DOHH2 (cell line): ENCODE measurements around the gene SPOCK1.

Source experiments
- H3F3A ChIP-seq: fragments of 200-600 bp; sonication (generic), shearing (Covaris generic); 2 replicates; pipeline ENCODE4 v1.6.0; 2016; ENCODE audit warnings: antibody characterized with exemption, mild to moderate bottlenecking; ENCODE audit not compliant: control insufficient read depth, insufficient read depth
- H3K27ac ChIP-seq: fragments of 200-600 bp; sonication (generic); 2 replicates; pipeline ENCODE4 v1.5.1; 2014; ENCODE audit warnings: low read depth, mild to moderate bottlenecking, low read length, moderate library complexity
- H3K27me3 ChIP-seq: fragments of 200-600 bp; sonication (generic); 2 replicates; pipeline ENCODE4 v1.6.1; 2014; ENCODE audit warnings: mild to moderate bottlenecking, low read length, mixed read lengths; ENCODE audit not compliant: control insufficient read depth
- H3K36me3 ChIP-seq: fragments of 200-600 bp; sonication (generic); 2 replicates; pipeline ENCODE4 v1.6.1; 2014; ENCODE audit warnings: mild to moderate bottlenecking, low read length, moderate library complexity, mixed read lengths; ENCODE audit not compliant: control insufficient read depth
- H3K4me1 ChIP-seq: fragments of 200-600 bp; sonication (generic); 2 replicates; pipeline ENCODE4 v1.6.1; 2014; ENCODE audit warnings: mild to moderate bottlenecking, low read length, mixed read lengths; ENCODE audit not compliant: control insufficient read depth
- H3K4me2 ChIP-seq: fragments of 200-600 bp; sonication (generic); 2 replicates; pipeline ENCODE4 v1.6.0; 2014; ENCODE audit warnings: mild to moderate bottlenecking, low read length, moderate library complexity
- H3K4me3 ChIP-seq: fragments of 200-600 bp; sonication (generic); 2 replicates; pipeline ENCODE4 v1.5.1; 2014; ENCODE audit warnings: mild to moderate bottlenecking, low read length, mixed read lengths
- H3K79me2 ChIP-seq: fragments of 200-600 bp; sonication (generic); 2 replicates; pipeline ENCODE4 v1.6.1; 2014; ENCODE audit warnings: mild to moderate bottlenecking, low read length, mixed read lengths; ENCODE audit not compliant: control insufficient read depth
- H3K9me2 ChIP-seq: fragments of 200-600 bp; sonication (generic); replicated peaks from 2 replicates; pipeline ENCODE4 v1.6.1; 2014; ENCODE audit warnings: mild to moderate bottlenecking, low read length, mixed read lengths; ENCODE audit not compliant: control insufficient read depth
- H3K9me3 ChIP-seq: fragments of 200-600 bp; sonication (generic); 2 replicates; pipeline ENCODE4 v1.6.1; 2014; ENCODE audit warnings: antibody characterized with exemption, low read length, mixed read lengths; ENCODE audit not compliant: control insufficient read depth, insufficient read depth
- H4K20me1 ChIP-seq: fragments of 200-600 bp; sonication (generic); 2 replicates; pipeline ENCODE4 v1.6.0; 2014; ENCODE audit warnings: low read depth, mild to moderate bottlenecking, antibody characterized with exemption, low read length, moderate library complexity; ENCODE audit not compliant: control insufficient read depth, insufficient read depth
- EZH2phosphoT487 ChIP-seq: fragments of 200-600 bp; sonication (generic); IDR thresholded peaks from 2 replicates; pipeline ENCODE4 v1.6.1; 2017; ENCODE audit warnings: borderline replicate concordance, mild to moderate bottlenecking, antibody characterized with exemption, low read length, moderate library complexity, mixed read lengths
- TF ChIP-seq, protein P1 (sequence below): fragments of 200-600 bp; sonication (generic); IDR thresholded peaks from one replicate; pipeline ENCODE4 v1.5.1; 2014; ENCODE audit warnings: antibody characterized with exemption, mild to moderate bottlenecking, low read depth, low read length; ENCODE audit not compliant: poor library complexity, severe bottlenecking

The SPOCK1 gene

DNA sequence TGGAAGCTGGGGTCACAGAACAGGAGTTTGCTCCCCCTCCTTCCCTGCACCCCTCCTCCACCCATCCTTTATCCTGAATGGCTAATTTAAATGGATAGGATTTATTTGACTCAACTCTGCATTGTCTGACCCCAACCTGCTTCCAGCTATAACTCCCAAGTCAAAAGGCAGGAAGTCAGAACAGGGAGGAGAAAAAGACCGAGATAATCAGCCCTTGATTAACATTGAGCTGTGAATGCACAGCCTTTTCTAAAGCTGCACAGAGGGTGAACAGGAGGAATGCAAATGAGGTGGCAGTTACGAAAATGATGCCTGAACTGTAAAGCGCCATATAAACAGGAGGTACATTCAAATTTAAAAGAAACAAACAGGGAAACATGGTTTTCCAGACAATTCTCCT, 152.8 kb downstream of the SPOCK1 start:
- TF ChIP-seq, protein P1, sequence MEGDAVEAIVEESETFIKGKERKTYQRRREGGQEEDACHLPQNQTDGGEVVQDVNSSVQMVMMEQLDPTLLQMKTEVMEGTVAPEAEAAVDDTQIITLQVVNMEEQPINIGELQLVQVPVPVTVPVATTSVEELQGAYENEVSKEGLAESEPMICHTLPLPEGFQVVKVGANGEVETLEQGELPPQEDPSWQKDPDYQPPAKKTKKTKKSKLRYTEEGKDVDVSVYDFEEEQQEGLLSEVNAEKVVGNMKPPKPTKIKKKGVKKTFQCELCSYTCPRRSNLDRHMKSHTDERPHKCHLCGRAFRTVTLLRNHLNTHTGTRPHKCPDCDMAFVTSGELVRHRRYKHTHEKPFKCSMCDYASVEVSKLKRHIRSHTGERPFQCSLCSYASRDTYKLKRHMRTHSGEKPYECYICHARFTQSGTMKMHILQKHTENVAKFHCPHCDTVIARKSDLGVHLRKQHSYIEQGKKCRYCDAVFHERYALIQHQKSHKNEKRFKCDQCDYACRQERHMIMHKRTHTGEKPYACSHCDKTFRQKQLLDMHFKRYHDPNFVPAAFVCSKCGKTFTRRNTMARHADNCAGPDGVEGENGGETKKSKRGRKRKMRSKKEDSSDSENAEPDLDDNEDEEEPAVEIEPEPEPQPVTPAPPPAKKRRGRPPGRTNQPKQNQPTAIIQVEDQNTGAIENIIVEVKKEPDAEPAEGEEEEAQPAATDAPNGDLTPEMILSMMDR = no peak
- TF ChIP-seq EZH2phosphoT487 = no peak
- Histone ChIP-seq H3K4me3 (no peak overlapping the region), H3K4me1 (no peaks in the 10 kb centered on the region), H4K20me1 (no peaks in the 10 kb centered on the region), H3K9me2 (no peaks in the 10 kb centered on the region), H3K79me2 (no peaks in the 10 kb centered on the region), H3K27ac (no peak overlapping the region), H3K9me3 (no peaks in the 10 kb centered on the region), H3K4me2 (no peak overlapping the region), H3K27me3 (no peaks in the 10 kb centered on the region), H3F3A (no peaks in the 10 kb centered on the region), H3K36me3 (no peaks in the 10 kb centered on the region)

DNA sequence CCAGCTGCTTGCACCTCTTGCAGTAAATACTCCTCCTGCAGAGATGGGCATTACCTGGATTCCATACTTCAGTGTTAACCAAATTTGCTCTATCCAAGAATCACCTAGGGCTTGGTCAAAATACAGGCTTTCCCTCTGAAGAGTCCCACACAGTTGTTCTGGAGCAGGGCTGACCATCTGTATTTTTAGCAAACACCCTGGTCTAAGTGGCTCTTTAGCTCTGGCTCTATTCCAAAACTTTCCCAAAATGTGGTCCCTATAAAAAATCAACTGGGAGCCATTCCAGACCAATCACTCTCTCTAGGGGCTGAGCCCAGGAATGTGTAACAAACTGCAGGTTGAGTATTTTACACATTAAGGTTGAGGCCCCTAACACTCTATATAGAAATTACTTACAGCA, 153.7 kb downstream of the SPOCK1 start:
- no peaks in the 10 kb centered on the region for H3K4me1 ChIP-seq
- H4K20me1 ChIP-seq = no peaks in the 10 kb centered on the region
- no peak overlapping the region for H3K4me3 ChIP-seq
- H3K36me3 ChIP-seq = no peaks in the 10 kb centered on the region
- H3K9me2 ChIP-seq = no peaks in the 10 kb centered on the region
- H3K9me3 ChIP-seq = no peaks in the 10 kb centered on the region
- H3F3A ChIP-seq = no peaks in the 10 kb centered on the region
- H3K27me3 ChIP-seq = no peaks in the 10 kb centered on the region
- no peak overlapping the region for H3K27ac ChIP-seq
- no peaks in the 10 kb centered on the region for H3K79me2 ChIP-seq
- TF ChIP-seq, protein P1 = no peak
- TF ChIP-seq EZH2phosphoT487 = no peak
- no peak overlapping the region for H3K4me2 ChIP-seq

DNA sequence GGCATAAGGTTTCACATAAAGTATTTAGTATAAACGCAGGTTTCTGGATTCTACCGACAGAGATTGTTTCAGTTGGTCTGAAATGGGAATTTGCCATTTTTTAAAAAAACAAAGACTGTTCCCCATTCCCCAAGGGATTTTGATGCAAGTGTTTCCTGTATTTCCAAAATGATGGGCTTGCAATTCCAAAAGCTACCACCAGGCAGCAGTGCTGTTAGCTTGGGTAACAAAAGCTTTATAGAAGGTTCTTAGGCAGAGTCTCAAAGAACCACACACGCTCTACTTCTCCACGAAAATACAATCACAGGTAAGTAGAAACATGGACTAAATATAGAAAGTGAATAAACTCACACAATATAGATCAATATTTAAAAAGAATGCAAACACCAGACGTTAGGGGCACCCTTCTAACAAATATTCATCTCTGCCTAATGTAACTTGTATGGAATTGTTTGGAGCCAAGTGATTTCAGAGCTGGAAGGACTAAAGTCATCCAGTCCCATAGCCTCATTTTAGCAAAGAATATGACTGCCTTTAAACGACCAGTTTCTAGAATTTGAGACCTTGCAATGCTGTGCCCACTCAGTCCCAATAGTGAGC, 154.3 kb downstream of the SPOCK1 start:
- no peak for TF ChIP-seq EZH2phosphoT487
- TF ChIP-seq, protein P1 = peak; percentile 77
- Histone ChIP-seq H3F3A (no peaks in the 10 kb centered on the region), H4K20me1 (no peaks in the 10 kb centered on the region), H3K36me3 (no peaks in the 10 kb centered on the region), H3K27ac (no peak overlapping the region), H3K9me3 (no peaks in the 10 kb centered on the region), H3K4me3 (no peak overlapping the region), H3K9me2 (no peaks in the 10 kb centered on the region), H3K27me3 (no peaks in the 10 kb centered on the region), H3K4me1 (no peaks in the 10 kb centered on the region), H3K79me2 (no peaks in the 10 kb centered on the region), H3K4me2 (no peak overlapping the region)
